8988T (cell line): ENCODE results near the gene MCUB.
"Not testable (repeated sequence)": the region's sequence is repeated elsewhere in the genome, so short reads cannot be mapped to it uniquely, and the experiment has no call there.

Experiments used
- DNase-seq: peaks from one replicate; pipeline ENCODE4 v3.0.0; 2011

Gene MCUB

GRCh38 chr4:109559983-109560686 lies at the start of gene MCUB:
Gene MCUB (plus strand): TSS chr4:109560246. CDS start chr4:109560338, 92 bp downstream.
- peak; percentile 83 for DNase-seq

GRCh38 chr4:109510687-109511086 lies 49.4 kb upstream of the MCUB start:
- DNase-seq, result no peak

GRCh38 chr4:109511414-109511813 lies 48.6 kb upstream of the MCUB start:
- no peak for DNase-seq

GRCh38 chr4:109513368-109513767 lies 46.7 kb upstream of the MCUB start:
- DNase-seq, result not testable (repeated sequence)

GRCh38 chr4:109532182-109532581 lies 27.9 kb upstream of the MCUB start:
- DNase-seq, result no peak

- no peak for DNase-seq
Observed at GRCh38 chr4:109545401-109545800, 14.6 kb upstream of the MCUB start.

GRCh38 chr4:109547394-109547793 lies 12.7 kb upstream of the MCUB start:
- DNase-seq, result no peak

GRCh38 chr4:109548655-109549054 lies 11.4 kb upstream of the MCUB start:
- no peak for DNase-seq

- no peak for DNase-seq
Observed at GRCh38 chr4:109552237-109552636, 7.8 kb upstream of the MCUB start.

- no peak for DNase-seq
Observed at GRCh38 chr4:109553130-109553529, 6.9 kb upstream of the MCUB start.

GRCh38 chr4:109554971-109555370 lies 5.1 kb upstream of the MCUB start:
- DNase-seq, result no peak

- DNase-seq, result no peak
Observed at GRCh38 chr4:109557433-109557832, 2.6 kb upstream of the MCUB start.

- not testable (repeated sequence) for DNase-seq
Observed at GRCh38 chr4:109558095-109558494, 2.0 kb upstream of the MCUB start.

- peak; percentile 10 for DNase-seq
Observed at GRCh38 chr4:109559625-109559982, 442 bp upstream of the MCUB start.

GRCh38 chr4:109560687-109561461 lies 828 bp downstream of the MCUB start:
- peak; percentile 12 for DNase-seq

- no peak for DNase-seq
Observed at GRCh38 chr4:109562457-109563239, 2.6 kb downstream of the MCUB start.

GRCh38 chr4:109571494-109571893 lies 11.4 kb downstream of the MCUB start:
- no peak for DNase-seq

- DNase-seq, result no peak
Observed at GRCh38 chr4:109572154-109572553, 12.1 kb downstream of the MCUB start.

GRCh38 chr4:109574443-109574850 lies 14.4 kb downstream of the MCUB start:
- no peak for DNase-seq

GRCh38 chr4:109574931-109575804 lies 15.1 kb downstream of the MCUB start:
- no peak for DNase-seq

- DNase-seq, result no peak
Observed at GRCh38 chr4:109576462-109576861, 16.4 kb downstream of the MCUB start.

GRCh38 chr4:109578846-109579245 lies 18.8 kb downstream of the MCUB start:
- DNase-seq, result no peak

- not testable (repeated sequence) for DNase-seq
Observed at GRCh38 chr4:109579997-109580396, 20.0 kb downstream of the MCUB start.
